Peyer's patch (tissue), 4 donors: ENCODE measurements around the gene RUNX1. TPM values are rescaled to one million over a fixed set of nuclear protein-coding genes. Genes with fewer than 3 reads are reported as not detected.

Experiments used
- DNase-seq, 3 donors: peaks; one replicate each; pipeline ENCODE4 v3.0.0-alpha.2; 2017 to 2019
- H3K27ac ChIP-seq, 4 donors: fragments of 200-600 bp; sonication (generic); one replicate each; pipeline ENCODE4 v1.5.1; 2016 to 2019
- H3K27me3 ChIP-seq, 2 donors: fragments of 200-600 bp; sonication (generic); one replicate each; pipeline ENCODE4 v1.5.1; 2019
- H3K36me3 ChIP-seq, 3 donors: fragments of 200-600 bp; sonication (generic); one replicate each; pipeline ENCODE4 v1.5.1; 2016 to 2019
- H3K4me1 ChIP-seq, 4 donors: fragments of 200-600 bp; sonication (generic); one replicate each; pipeline ENCODE4 v1.5.1; 2016 to 2019
- H3K4me3 ChIP-seq, 4 donors: fragments of 200-600 bp; sonication (generic); 1 replicate in 3 of 4; 2 replicates in 1 of 4; pipeline ENCODE4 v1.5.1; 2016 to 2019; ENCODE audit warnings: mild to moderate bottlenecking in 1 of 4
- H3K9me3 ChIP-seq, 4 donors: fragments of 200-600 bp; sonication (generic); one replicate each; pipeline ENCODE4 v1.5.1; 2016 to 2019; ENCODE audit warnings: mild to moderate bottlenecking in 1 of 4
- POLR2A ChIP-seq, 2 donors: fragments of 450-650 bp; IDR thresholded peaks; one replicate each; pipeline ENCODE4 v1.5.1; 2017; ENCODE audit warnings: antibody characterized with exemption in 2 of 2, mild to moderate bottlenecking in 2 of 2, moderate library complexity in 2 of 2
- total RNA-seq, 4 donors: library from RNA; depleted of rRNA; stranded (reverse); fragments of >200 nt; gene quantifications; one replicate each; pipeline ENCODE4 v1.1.0, GENCODE V29; 2016
- TF ChIP-seq, protein P1 (sequence below), 6 experiments: fragments of 450-650 bp in 4 of 6; fragments of 200-600 bp in 2 of 6; sonication (generic) in 1 of 6; IDR thresholded peaks; one replicate each; pipeline ENCODE4 v1.5.1; 2017 to 2019; ENCODE audit warnings: antibody characterized with exemption in 6 of 6, mild to moderate bottlenecking in 3 of 6, moderate library complexity in 1 of 6

RUNX1 gene
- total RNA-seq, 4 donors from 2014 or later = 15.1 to 80.9 (median 24.1) TPM

DNA sequence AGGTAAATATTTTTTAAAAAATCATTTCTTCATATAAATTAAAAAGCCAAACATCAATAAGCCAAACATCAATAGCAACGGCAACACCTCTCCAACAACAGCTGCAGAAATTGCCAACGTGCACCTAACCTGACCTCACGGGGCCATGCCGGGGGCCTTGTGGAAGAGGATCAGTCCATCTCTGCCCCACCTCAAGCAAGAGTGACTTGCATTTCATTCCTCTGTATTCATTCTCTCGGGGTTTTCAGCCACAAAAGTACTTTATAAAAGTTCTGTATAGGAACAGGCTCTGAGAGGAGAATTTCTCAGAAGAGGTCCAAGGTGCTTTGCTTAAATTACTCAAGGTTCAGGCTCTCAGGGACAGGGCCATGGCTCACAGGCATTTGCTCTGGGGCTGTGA, 100.9 kb downstream of the RUNX1 start:
- Histone ChIP-seq H3K27me3 (no peaks in the 10 kb centered on the region), H3K4me3 (no peak overlapping the region), H3K27ac (no peak overlapping the region), H3K4me1 (no peaks in the 10 kb centered on the region), H3K36me3 (no peaks in the 10 kb centered on the region), H3K9me3 (no peaks in the 10 kb centered on the region)
- no peak for DNase-seq
- no peak for TF ChIP-seq POLR2A (IDR thresholded peaks at IDR 0.05)
- TF ChIP-seq, protein P1, sequence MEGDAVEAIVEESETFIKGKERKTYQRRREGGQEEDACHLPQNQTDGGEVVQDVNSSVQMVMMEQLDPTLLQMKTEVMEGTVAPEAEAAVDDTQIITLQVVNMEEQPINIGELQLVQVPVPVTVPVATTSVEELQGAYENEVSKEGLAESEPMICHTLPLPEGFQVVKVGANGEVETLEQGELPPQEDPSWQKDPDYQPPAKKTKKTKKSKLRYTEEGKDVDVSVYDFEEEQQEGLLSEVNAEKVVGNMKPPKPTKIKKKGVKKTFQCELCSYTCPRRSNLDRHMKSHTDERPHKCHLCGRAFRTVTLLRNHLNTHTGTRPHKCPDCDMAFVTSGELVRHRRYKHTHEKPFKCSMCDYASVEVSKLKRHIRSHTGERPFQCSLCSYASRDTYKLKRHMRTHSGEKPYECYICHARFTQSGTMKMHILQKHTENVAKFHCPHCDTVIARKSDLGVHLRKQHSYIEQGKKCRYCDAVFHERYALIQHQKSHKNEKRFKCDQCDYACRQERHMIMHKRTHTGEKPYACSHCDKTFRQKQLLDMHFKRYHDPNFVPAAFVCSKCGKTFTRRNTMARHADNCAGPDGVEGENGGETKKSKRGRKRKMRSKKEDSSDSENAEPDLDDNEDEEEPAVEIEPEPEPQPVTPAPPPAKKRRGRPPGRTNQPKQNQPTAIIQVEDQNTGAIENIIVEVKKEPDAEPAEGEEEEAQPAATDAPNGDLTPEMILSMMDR (IDR thresholded peaks at IDR 0.05) = no peak

DNA sequence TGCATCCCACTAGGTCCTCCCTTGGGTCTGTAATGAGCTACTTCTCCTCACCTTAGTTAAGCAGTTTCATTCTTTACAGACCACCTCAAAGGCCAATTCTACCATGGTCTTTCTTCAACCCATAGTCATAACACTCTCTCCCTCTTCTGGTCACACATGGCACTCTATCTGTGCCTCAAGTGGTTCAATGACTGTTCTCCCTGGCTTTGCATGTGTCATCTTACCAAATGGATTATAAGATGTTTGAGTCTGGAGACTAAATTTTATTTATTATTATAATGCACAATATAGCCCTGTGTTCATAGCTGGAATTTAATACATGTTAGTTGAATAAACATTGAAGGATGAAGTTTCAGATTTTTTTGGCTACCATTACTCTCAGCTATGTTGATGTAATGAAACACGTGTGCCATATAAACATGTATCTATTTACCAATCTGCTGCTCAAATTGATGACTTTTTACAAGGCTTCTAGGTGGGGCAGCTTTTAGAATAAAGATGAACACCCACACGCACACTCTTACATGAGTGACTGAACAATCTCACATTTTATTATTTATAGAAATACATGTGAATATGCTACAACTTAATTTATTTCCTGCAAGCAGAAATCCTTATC, 102.1 kb downstream of the RUNX1 start:
- Histone ChIP-seq H3K4me1 (no peaks in the 10 kb centered on the region), H3K27me3 (no peaks in the 10 kb centered on the region), H3K9me3 (no peaks in the 10 kb centered on the region), H3K36me3 (no peaks in the 10 kb centered on the region), H3K4me3 (no peak overlapping the region), H3K27ac (no peak overlapping the region)
- TF ChIP-seq POLR2A (IDR thresholded peaks at IDR 0.05) = no peak
- TF ChIP-seq, protein P1 (IDR thresholded peaks at IDR 0.05) = no peak
- no peak for DNase-seq

DNA sequence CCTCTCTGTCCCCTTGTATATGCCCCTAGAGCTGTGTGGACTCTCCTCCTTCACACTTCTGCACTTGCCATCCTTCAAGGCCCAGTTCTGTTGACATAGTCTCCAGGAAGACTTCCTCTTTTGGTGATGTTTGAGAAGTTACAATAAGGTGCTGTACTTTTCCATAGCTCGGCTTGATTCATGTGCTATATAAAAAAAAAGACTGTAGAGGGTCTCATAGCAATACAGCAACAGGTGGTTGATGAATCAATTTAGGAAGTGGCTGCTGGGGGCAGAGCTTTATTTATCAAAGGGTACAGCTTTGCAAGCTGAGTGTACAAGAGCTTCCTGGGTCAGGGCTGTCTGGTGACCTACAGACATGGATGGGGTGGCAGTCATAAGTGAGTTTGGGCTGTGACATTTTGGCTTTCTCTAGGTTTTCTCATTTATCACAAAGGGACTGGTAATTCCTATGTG, 102.7 kb downstream of the RUNX1 start:
- Histone ChIP-seq H3K27ac (no peak overlapping the region), H3K4me1 (no peaks in the 10 kb centered on the region), H3K27me3 (no peaks in the 10 kb centered on the region), H3K36me3 (no peaks in the 10 kb centered on the region), H3K4me3 (no peak overlapping the region), H3K9me3 (no peaks in the 10 kb centered on the region)
- TF ChIP-seq POLR2A (IDR thresholded peaks at IDR 0.05) = no peak
- TF ChIP-seq, protein P1 (IDR thresholded peaks at IDR 0.05) = no peak
- no peak for DNase-seq

DNA sequence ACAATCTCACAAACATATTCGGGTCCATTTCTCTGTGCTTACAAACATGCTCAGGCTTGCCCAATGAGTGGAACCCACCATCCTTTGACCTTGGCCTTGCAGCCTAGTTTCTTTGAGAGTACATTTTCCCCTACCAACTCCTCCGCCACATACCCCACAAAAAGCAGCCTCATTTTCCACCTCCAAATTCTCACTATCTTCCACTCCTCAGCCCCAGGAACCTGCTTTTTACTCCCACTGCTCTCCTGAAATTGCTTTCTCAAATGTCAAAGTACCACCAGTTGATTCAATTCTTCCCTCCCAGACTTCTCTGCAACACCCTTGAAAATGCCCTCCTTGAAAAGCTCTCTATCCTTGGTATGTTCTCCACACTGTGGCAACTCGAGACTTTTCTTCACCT, 103.8 kb downstream of the RUNX1 start:
- DNase-seq = no peak
- H3K36me3 ChIP-seq = no peaks in the 10 kb centered on the region
- no peak overlapping the region for H3K27ac ChIP-seq
- H3K9me3 ChIP-seq = no peaks in the 10 kb centered on the region
- H3K27me3 ChIP-seq = no peaks in the 10 kb centered on the region
- TF ChIP-seq, protein P1 (IDR thresholded peaks at IDR 0.05) = no peak
- no peak for TF ChIP-seq POLR2A (IDR thresholded peaks at IDR 0.05)
- H3K4me1 ChIP-seq = no peaks in the 10 kb centered on the region
- H3K4me3 ChIP-seq = no peak overlapping the region

DNA sequence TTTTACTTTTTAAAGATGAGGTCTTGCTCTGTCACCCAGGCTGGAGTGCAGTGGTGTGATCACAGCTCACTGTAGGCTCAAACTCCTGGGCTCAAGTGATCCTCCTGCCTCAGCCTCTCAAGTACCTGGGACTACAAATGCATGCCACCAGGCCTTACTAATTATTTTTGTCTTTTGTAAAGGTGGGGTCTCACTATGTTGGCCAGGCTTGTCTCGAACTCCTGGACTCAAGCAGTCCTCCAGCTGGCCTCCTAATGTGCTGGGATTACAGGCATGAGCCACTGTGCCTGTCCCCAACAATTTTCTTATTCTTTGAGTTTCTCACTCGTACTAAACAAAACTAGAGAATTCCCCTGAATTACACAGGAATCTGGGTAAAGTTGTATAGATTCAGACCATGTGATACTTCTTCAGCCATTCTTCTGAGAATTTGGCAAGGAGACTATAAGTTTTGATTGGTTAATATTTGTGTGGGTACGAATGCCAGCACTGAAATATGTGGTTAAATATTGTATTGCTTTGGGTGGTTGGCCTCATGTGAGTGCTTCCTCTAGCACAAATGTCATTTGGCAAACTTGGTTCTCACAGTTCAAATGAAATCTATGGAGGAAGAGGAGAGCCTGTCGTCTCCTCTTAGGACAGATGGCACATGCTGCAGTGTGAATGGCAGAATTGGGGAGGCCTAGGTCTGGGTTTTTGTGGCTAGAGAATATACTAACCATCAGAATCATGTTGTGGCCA, 104.9 kb downstream of the RUNX1 start:
- Histone ChIP-seq H3K27ac (no peak overlapping the region), H3K27me3 (no peaks in the 10 kb centered on the region), H3K9me3 (no peaks in the 10 kb centered on the region), H3K36me3 (no peaks in the 10 kb centered on the region), H3K4me3 (no peak overlapping the region), H3K4me1 (no peaks in the 10 kb centered on the region)
- TF ChIP-seq, protein P1 (IDR thresholded peaks at IDR 0.05) = no peak
- no peak for DNase-seq
